Activated CD4-positive, alpha-beta T cell treated with anti-CD3 and anti-CD28 coated beads for 36 hours (primary cell): ENCODE measurements around the gene CD1B. TPM values are rescaled to one million over a fixed set of nuclear protein-coding genes. Genes with fewer than 3 reads are reported as not detected.
"Not testable (repeated sequence)": the region's sequence is repeated elsewhere in the genome, so short reads cannot be mapped to it uniquely, and the experiment has no call there.

Source experiments
- ATAC-seq: fragments of 200-7000 bp; cut with Tn5 transposase; one replicate; pipeline ENCODE4 v1.10.0; 2021; ENCODE audit warnings: mild to moderate bottlenecking, moderate library complexity
- CTCF ChIA-PET: fragments of 350-600 bp; sonication (Branson Sonifier 250); formaldehyde crosslinking; loops from one replicate; lab custom pipeline; 2021; ENCODE audit warnings: antibody characterized with exemption; lab: Charles Lee
- POLR2A ChIA-PET: fragments of 350-600 bp; sonication (Branson Sonifier 250); formaldehyde crosslinking; loops from one replicate; lab custom pipeline; 2021; ENCODE audit warnings: antibody characterized with exemption, inconsistent platforms; lab: Charles Lee
- DNase-seq: peaks from one replicate; pipeline ENCODE4 v3.0.0-alpha.2; 2020
- H3K27ac Mint-ChIP-seq: one replicate; pipeline ENCODE4 v1.8.0; 2021; ENCODE audit warnings: mixed read lengths
- H3K27me3 Mint-ChIP-seq: one replicate; pipeline ENCODE4 v1.8.0; 2021; ENCODE audit warnings: mixed read lengths
- H3K36me3 Mint-ChIP-seq: one replicate; pipeline ENCODE4 v1.8.0; 2021; ENCODE audit warnings: low read depth, mixed read lengths
- H3K4me1 Mint-ChIP-seq: one replicate; pipeline ENCODE4 v1.8.0; 2021; ENCODE audit warnings: mixed read lengths
- H3K4me3 Mint-ChIP-seq: one replicate; pipeline ENCODE4 v1.8.0; 2021; ENCODE audit warnings: mild to moderate bottlenecking, moderate library complexity, mixed read lengths
- H3K9me3 Mint-ChIP-seq: one replicate; pipeline ENCODE4 v1.8.0; 2021; ENCODE audit warnings: low read depth, mixed read lengths
- intact Hi-C, 2 experiments: fragments of 100-400 bp; cut with DNase I in 1 of 2; cut with micrococcal nuclease in 1 of 2; formaldehyde crosslinking; loops; one replicate each; pipeline versions ENCODE4 v1.14.2 to v1.15.1; 2022 to 2024; cut with DNase I, micrococcal nuclease
- total RNA-seq, 2 experiments: library from RNA; stranded (reverse); gene quantifications; one replicate each; pipeline ENCODE4 v1.2.3, GENCODE V29; 2021

Gene CD1B
- total RNA-seq, 2 experiments from 2014 or later = not detected

GRCh38 chr1:158353303-158354075 is 22.2 kb upstream of the CD1B start, which contains the start of gene CD1E:
TSS of gene CD1E (plus strand) at chr1:158353894. CDS start at chr1:158353989, 95 bp downstream.
- H3K27ac Mint-ChIP-seq = no peak within 1 kb of the TSS
- peaks cover 26% of the 10 kb centered on the region for H3K27me3 Mint-ChIP-seq
- H3K4me3 Mint-ChIP-seq = no peak within 1 kb of the TSS
- no peaks in the 10 kb centered on the region for H3K9me3 Mint-ChIP-seq
- ChIA-PET POLR2A (no interaction called here), CTCF (interaction anchor here (1.4 kb wide), 1 partner anchor 13 kb away, joined by 5 read pairs; no protein-coding TSS in a partner anchor)
- peaks cover 3% of the 10 kb centered on the region for H3K4me1 Mint-ChIP-seq
- no peaks in the 10 kb centered on the region for H3K36me3 Mint-ChIP-seq
- ATAC-seq (no peak), DNase-seq (no peak)
- intact Hi-C loops = no loop called here

- CTCF ChIA-PET, H3K4me1 Mint-ChIP-seq, H3K27ac Mint-ChIP-seq, H3K4me3 Mint-ChIP-seq, H3K27me3 Mint-ChIP-seq, H3K9me3 Mint-ChIP-seq, POLR2A ChIA-PET, intact Hi-C loops, H3K36me3 Mint-ChIP-seq, ATAC-seq, DNase-seq: not testable (repeated sequence)
These were observed 17.6 kb upstream of the CD1B start for GRCh38 chr1:158348946-158349345.

GRCh38 chr1:158336413-158336812 is 5.1 kb upstream of the CD1B start:
- CTCF ChIA-PET, H3K27ac Mint-ChIP-seq, ATAC-seq, POLR2A ChIA-PET, H3K4me3 Mint-ChIP-seq, H3K36me3 Mint-ChIP-seq, intact Hi-C loops, H3K27me3 Mint-ChIP-seq: not testable (repeated sequence)
- peak; percentile 20 for DNase-seq
- Mint-ChIP-seq H3K4me1 (peaks cover 15% of the 10 kb centered on the region), H3K9me3 (peaks cover 15% of the 10 kb centered on the region)

- Mint-ChIP-seq H3K9me3 (peaks cover 14% of the 10 kb centered on the region), H3K27me3 (peaks cover 4% of the 10 kb centered on the region), H3K4me1 (peaks cover 15% of the 10 kb centered on the region), H3K4me3 (no peak overlapping the region), H3K27ac (no peak overlapping the region), H3K36me3 (no peaks in the 10 kb centered on the region)
- DNase-seq (no peak), ATAC-seq (no peak)
- POLR2A ChIA-PET = no interaction called here
- intact Hi-C loops = no loop called here
- CTCF ChIA-PET = interaction anchor here (0.6 kb wide), 1 partner anchor 1671 kb away, joined by 4 read pairs; no protein-coding TSS in a partner anchor
These were observed 3.8 kb upstream of the CD1B start for GRCh38 chr1:158335213-158335532.

GRCh38 chr1:158334526-158335212 is 3.3 kb upstream of the CD1B start:
- ChIA-PET CTCF (no interaction called here), POLR2A (no interaction called here)
- no peak for ATAC-seq
- intact Hi-C loops = loop anchor here in 1 of 2 experiments (5.0 kb wide), 1 partner anchor 87 kb away; no protein-coding TSS in a partner anchor
- no peak for DNase-seq
- H3K36me3 Mint-ChIP-seq = no peaks in the 10 kb centered on the region
- peaks cover 14% of the 10 kb centered on the region for H3K9me3 Mint-ChIP-seq
- peaks cover 15% of the 10 kb centered on the region for H3K4me1 Mint-ChIP-seq
- peaks cover 4% of the 10 kb centered on the region for H3K27me3 Mint-ChIP-seq
- no peak overlapping the region for H3K4me3 Mint-ChIP-seq
- H3K27ac Mint-ChIP-seq = no peak overlapping the region

GRCh38 chr1:158333405-158334155 is 2.2 kb upstream of the CD1B start:
- ChIA-PET CTCF (interaction anchor here (0.6 to 0.7 kb wide), 2 partner anchors 130 to 178 kb away, joined by 3 read pairs; no protein-coding TSS in a partner anchor), POLR2A (no interaction called here)
- Mint-ChIP-seq H3K36me3 (no peaks in the 10 kb centered on the region), H3K9me3 (peaks cover 8% of the 10 kb centered on the region), H3K27me3 (peaks cover under 1% of the 10 kb centered on the region), H3K4me3 (no peak overlapping the region), H3K4me1 (peaks cover 15% of the 10 kb centered on the region), H3K27ac (no peak overlapping the region)
- no peak for DNase-seq
- ATAC-seq = no peak
- intact Hi-C loops = loop anchor here in 1 of 2 experiments (5.0 kb wide), 1 partner anchor 86 kb away; no protein-coding TSS in a partner anchor

- POLR2A ChIA-PET = no interaction called here
- H3K4me1 Mint-ChIP-seq = peaks cover 15% of the 10 kb centered on the region
These were observed 265 bp downstream of the CD1B start for GRCh38 chr1:158331106-158331425.

GRCh38 chr1:158330391-158331105 is 783 bp downstream of the CD1B start:
- no peak for ATAC-seq
- no peak overlapping the region for H3K27ac Mint-ChIP-seq
- CTCF ChIA-PET = interaction anchor here (0.8 to 1.5 kb wide), 2 partner anchors 127 to 150 kb away, joined by 4 to 13 read pairs; partner anchors contain the start of gene CD1D
- H3K4me3 Mint-ChIP-seq = no peak overlapping the region
- no peaks in the 10 kb centered on the region for H3K36me3 Mint-ChIP-seq
- peaks cover 2% of the 10 kb centered on the region for H3K27me3 Mint-ChIP-seq
- DNase-seq = no peak
- H3K4me1 Mint-ChIP-seq = peaks cover 15% of the 10 kb centered on the region
- H3K9me3 Mint-ChIP-seq = no peaks in the 10 kb centered on the region
- intact Hi-C loops = loop anchor here (2.0 to 5.0 kb wide), 3 partner anchors 83 to 126 kb away; no protein-coding TSS in a partner anchor
- POLR2A ChIA-PET = no interaction called here

More at GRCh38 chr1:158331106-158331425, 265 bp downstream of the CD1B start:
- CTCF ChIA-PET = no interaction called here
- Mint-ChIP-seq H3K27me3 (peaks cover 2% of the 10 kb centered on the region), H3K9me3 (no peaks in the 10 kb centered on the region), H3K27ac (no peak overlapping the region), H3K36me3 (no peaks in the 10 kb centered on the region), H3K4me3 (no peak overlapping the region)
- DNase-seq (no peak), ATAC-seq (no peak)
- intact Hi-C loops = loop anchor here (2.0 to 5.0 kb wide), 3 partner anchors 84 to 126 kb away; no protein-coding TSS in a partner anchor

GRCh38 chr1:158329733-158330132 is 1.6 kb downstream of the CD1B start:
- H3K27me3 Mint-ChIP-seq = peaks cover 2% of the 10 kb centered on the region
- no peak overlapping the region for H3K4me3 Mint-ChIP-seq
- ChIA-PET POLR2A (no interaction called here), CTCF (interaction anchor here (0.8 to 1.5 kb wide), 2 partner anchors 126 to 149 kb away, joined by 4 to 13 read pairs; partner anchors contain the start of gene CD1D)
- no peaks in the 10 kb centered on the region for H3K36me3 Mint-ChIP-seq
- intact Hi-C loops = loop anchor here (1.0 to 5.0 kb wide), 4 partner anchors 82 to 125 kb away; no protein-coding TSS in a partner anchor
- H3K4me1 Mint-ChIP-seq = peaks cover 14% of the 10 kb centered on the region
- ATAC-seq = no peak
- H3K27ac Mint-ChIP-seq = no peak overlapping the region
- H3K9me3 Mint-ChIP-seq = no peaks in the 10 kb centered on the region
- peak; percentile 50 for DNase-seq

- Mint-ChIP-seq H3K4me1 (peaks cover 13% of the 10 kb centered on the region), H3K4me3 (no peak overlapping the region), H3K9me3 (no peaks in the 10 kb centered on the region), H3K36me3 (no peaks in the 10 kb centered on the region), H3K27ac (no peak overlapping the region), H3K27me3 (peaks cover 2% of the 10 kb centered on the region)
- CTCF ChIA-PET = interaction anchor here (1.5 kb wide), 1 partner anchor 125 kb away, joined by 13 read pairs; no protein-coding TSS in a partner anchor
- POLR2A ChIA-PET = no interaction called here
- DNase-seq (no peak), ATAC-seq (no peak)
- intact Hi-C loops = loop anchor here in 1 of 2 experiments (1.0 kb wide), 1 partner anchor 125 kb away; no protein-coding TSS in a partner anchor
These were observed 2.0 kb downstream of the CD1B start for GRCh38 chr1:158329300-158329699.
